HepG2 (cell line): ENCODE measurements around the gene SRSF10. TPM values are rescaled to one million over a fixed set of nuclear protein-coding genes. Genes with fewer than 3 reads are reported as not detected.
A peak's percentile ranks its signal among the peaks of the same experiment; 100 is the strongest.

Experiments used
- AFF4 ChIP-seq: sonication (generic); formaldehyde crosslinking; IDR thresholded peaks from 2 replicates; pipeline ENCODE4 v1.4.0; 2020; ENCODE audit warnings: missing genetic modification reagents
- ARHGAP35 ChIP-seq: sonication (generic); formaldehyde crosslinking; IDR thresholded peaks from 2 replicates; pipeline ENCODE4 v1.9.0; 2022; ENCODE audit warnings: mild to moderate bottlenecking, inconsistent platforms, moderate library complexity, missing genetic modification reagents, borderline replicate concordance
- CHCHD3 ChIP-seq: sonication (generic); formaldehyde crosslinking; IDR thresholded peaks from 2 replicates; pipeline ENCODE4 v1.8.0; 2022; ENCODE audit warnings: mild to moderate bottlenecking, missing genetic modification reagents, moderate library complexity
- DMTF1 ChIP-seq: sonication (generic); formaldehyde crosslinking; IDR thresholded peaks from 2 replicates; pipeline ENCODE4 v1.4.0; 2020; ENCODE audit warnings: mild to moderate bottlenecking, missing genetic modification reagents
- ELF1 ChIP-seq: sonication (generic); formaldehyde crosslinking; IDR thresholded peaks from 2 replicates; pipeline ENCODE4 v1.4.0; 2020; ENCODE audit warnings: missing genetic modification reagents
- EZH2 ChIP-seq: conservative IDR thresholded peaks from 2 replicates; pipeline ENCODE4 v1.6.1; 2012; ENCODE audit warnings: mild to moderate bottlenecking, low read depth, low read length, moderate library complexity
- HOMEZ ChIP-seq: IDR thresholded peaks from 2 replicates; pipeline ENCODE4 v1.6.1; 2016; ENCODE audit warnings: low read depth
- HOXA7 ChIP-seq: sonication (generic); formaldehyde crosslinking; IDR thresholded peaks from 2 replicates; pipeline ENCODE4 v1.8.1; 2022; ENCODE audit warnings: mild to moderate bottlenecking, missing genetic modification reagents, moderate library complexity
- HOXD1 ChIP-seq: sonication (generic); formaldehyde crosslinking; IDR thresholded peaks from 2 replicates; pipeline ENCODE4 v1.5.0; 2020; ENCODE audit warnings: missing genetic modification reagents
- TCF12 ChIP-seq, 2 experiments: fragments of 450-650 bp in 1 of 2; sonication (generic) in 1 of 2; formaldehyde crosslinking in 1 of 2; IDR thresholded peaks; 2 replicates each; pipeline versions ENCODE4 v1.6.1 to v1.8.0; 2017 to 2022; ENCODE audit warnings: antibody characterized with exemption in 1 of 2, mild to moderate bottlenecking in 1 of 2, missing genetic modification reagents in 1 of 2, moderate library complexity in 1 of 2
- TCF7 ChIP-seq: sonication (generic); IDR thresholded peaks from 2 replicates; pipeline ENCODE4 v1.6.1; 2016; ENCODE audit warnings: antibody characterized with exemption, low read depth
- WIZ ChIP-seq: sonication (generic); formaldehyde crosslinking; IDR thresholded peaks from 2 replicates; pipeline ENCODE4 v1.5.1; 2020; ENCODE audit warnings: mild to moderate bottlenecking, missing genetic modification reagents
- ZMYM2 ChIP-seq: sonication (generic); formaldehyde crosslinking; IDR thresholded peaks from 2 replicates; pipeline ENCODE4 v1.8.0; 2022; ENCODE audit warnings: mild to moderate bottlenecking, missing genetic modification reagents
- ZNF253 ChIP-seq: sonication (generic); formaldehyde crosslinking; IDR thresholded peaks from 2 replicates; pipeline ENCODE4 v1.8.0; 2022; ENCODE audit warnings: mild to moderate bottlenecking, missing genetic modification reagents, borderline replicate concordance
- ZNF382 ChIP-seq: sonication (generic); formaldehyde crosslinking; IDR thresholded peaks from 2 replicates; pipeline ENCODE4 v1.5.0; 2020; ENCODE audit warnings: missing genetic modification reagents, mild to moderate bottlenecking, borderline replicate concordance
- ZNF589 ChIP-seq: sonication (generic); formaldehyde crosslinking; conservative IDR thresholded peaks from 2 replicates; pipeline ENCODE4 v1.8.0; 2022; ENCODE audit warnings: mild to moderate bottlenecking, moderate library complexity, missing genetic modification reagents
- ZNF710 ChIP-seq: sonication (generic); formaldehyde crosslinking; IDR thresholded peaks from 2 replicates; pipeline ENCODE4 v1.5.0; 2020; ENCODE audit warnings: mild to moderate bottlenecking, missing genetic modification reagents, borderline replicate concordance
- ZNF788 ChIP-seq: sonication (generic); formaldehyde crosslinking; IDR thresholded peaks from 2 replicates; pipeline ENCODE4 v1.5.0; 2020; ENCODE audit warnings: mild to moderate bottlenecking, missing genetic modification reagents, borderline replicate concordance
- polyA plus RNA-seq, 8 experiments: library from polyadenylated mRNA; depleted of rRNA in 3 of 8; stranded (reverse) in 7 of 8; unstranded in 1 of 8; fragments of >200 nt; fragmentation: Illumina TruSeq in 4 of 8; extraction: Trizol in 4 of 8; gene quantifications; 2 replicates each; pipeline versions ENCODE4 v1.2.1 to v1.2.3, GENCODE V29; 2011 to 2016; ENCODE audit warnings: low read depth in 4 of 8, missing spikeins in 1 of 8, mixed read lengths in 1 of 8; ENCODE audit not compliant: insufficient read depth in 1 of 8
- total RNA-seq, 5 experiments: library from RNA; depleted of rRNA; stranded (reverse); fragments of >200 nt; fragmentation: Illumina TruSeq; extraction: Trizol; gene quantifications; 2 replicates each; pipeline ENCODE4 v1.2.3, GENCODE V29; 2016; ENCODE audit warnings: low read depth in 1 of 5

SRSF10 gene
- total and polyA plus RNA-seq, 2 of the 13 experiments (the other 11 are each of a cell fraction or from before 2014, with no cell fraction given) = 126 to 186 TPM

- TF ChIP-seq DMTF1 (CRISPR knock-in tag) = peak; percentile 92; the same call in 1 of the 2 replicates
- no peak for TF ChIP-seq TCF12 (IDR thresholded peaks at IDR 0.05)
- TF ChIP-seq TCF12 (CRISPR knock-in tag; IDR thresholded peaks at IDR 0.05) = no peak; the same call in 1 of the 2 replicates
- peak; percentile 66 for TF ChIP-seq ZNF710 (CRISPR knock-in tag)
- TF ChIP-seq ARHGAP35 (CRISPR knock-in tag) = peak; percentile 71; the same call in 1 of the 2 replicates
- 0 out of 2 replicates have a peak, but pooled peaks have one; percentile 65 for TF ChIP-seq ZNF589
- TF ChIP-seq ZNF788 (CRISPR knock-in tag) = peak; percentile 5; the same call in 1 of the 2 replicates
- no peak for TF ChIP-seq CHCHD3 (CRISPR knock-in tag)
- 0 out of 2 replicates have a peak, but pooled peaks have one; percentile 33 for TF ChIP-seq HOMEZ
- TF ChIP-seq ELF1 = peak; percentile 48; the same call in 1 of the 2 replicates
- TF ChIP-seq ZNF382 (CRISPR knock-in tag) = no peak
- TF ChIP-seq AFF4 (CRISPR knock-in tag) = peak; percentile 94
- TF ChIP-seq ZNF253 (CRISPR knock-in tag) = peak; percentile 29; the same call in 1 of the 2 replicates
- TF ChIP-seq WIZ (CRISPR knock-in tag) = no peak
- TF ChIP-seq HOXD1 (CRISPR knock-in tag) = peak; percentile 78; the same call in 1 of the 2 replicates
- TF ChIP-seq HOXA7 (CRISPR knock-in tag) = no peak
- TF ChIP-seq TCF7 = no peak
- peak; percentile 71; the same call in 1 of the 2 replicates for TF ChIP-seq ZMYM2 (CRISPR knock-in tag)
- TF ChIP-seq EZH2 = no peak
Measured at GRCh38 chr1:23959461-23960290, 20.5 kb downstream of the SRSF10 start, which contains the start of gene PNRC2 (continued).
